IPS DF 6.9 (cell line): ENCODE measurements around the gene ELL.

Experiments used
- DNase-seq: peaks from one replicate; pipeline ENCODE4 v3.0.0-alpha.2; 2013; ENCODE audit warnings: low read depth, low spot score
- H3K27ac ChIP-seq: one replicate; pipeline ENCODE4 v1.5.1; 2013; ENCODE audit warnings: low read length, control low read depth
- H3K27me3 ChIP-seq: 2 replicates; pipeline ENCODE4 v1.6.1; 2013; ENCODE audit warnings: mild to moderate bottlenecking, low read length; ENCODE audit not compliant: control insufficient read depth, insufficient read depth
- H3K36me3 ChIP-seq: 2 replicates; pipeline ENCODE4 v1.6.1; 2013; ENCODE audit warnings: low read length; ENCODE audit not compliant: control insufficient read depth, insufficient read depth
- H3K4me1 ChIP-seq: 2 replicates; pipeline ENCODE4 v1.6.1; 2013; ENCODE audit warnings: low read length; ENCODE audit not compliant: control insufficient read depth, insufficient read depth
- H3K4me3 ChIP-seq: 2 replicates; pipeline ENCODE4 v1.5.1; 2013; ENCODE audit warnings: mild to moderate bottlenecking, low read length
- H3K9me3 ChIP-seq: 2 replicates; pipeline ENCODE4 v1.6.1; 2013; ENCODE audit warnings: low read length, inconsistent platforms; ENCODE audit not compliant: control insufficient read depth, insufficient read depth
- WGBS: extraction: QIAGEN DNeasy Blood & Tissue Kit; methylation state at CpG from one replicate; pipeline ENCODE4 v1.1.7; 2013; ENCODE audit warnings: mixed read lengths, missing lambda C conversion rate; ENCODE audit not compliant: insufficient read length, insufficient coverage; 5-methylcytosine and 5-hydroxymethylcytosine counted together

The ELL gene

DNA sequence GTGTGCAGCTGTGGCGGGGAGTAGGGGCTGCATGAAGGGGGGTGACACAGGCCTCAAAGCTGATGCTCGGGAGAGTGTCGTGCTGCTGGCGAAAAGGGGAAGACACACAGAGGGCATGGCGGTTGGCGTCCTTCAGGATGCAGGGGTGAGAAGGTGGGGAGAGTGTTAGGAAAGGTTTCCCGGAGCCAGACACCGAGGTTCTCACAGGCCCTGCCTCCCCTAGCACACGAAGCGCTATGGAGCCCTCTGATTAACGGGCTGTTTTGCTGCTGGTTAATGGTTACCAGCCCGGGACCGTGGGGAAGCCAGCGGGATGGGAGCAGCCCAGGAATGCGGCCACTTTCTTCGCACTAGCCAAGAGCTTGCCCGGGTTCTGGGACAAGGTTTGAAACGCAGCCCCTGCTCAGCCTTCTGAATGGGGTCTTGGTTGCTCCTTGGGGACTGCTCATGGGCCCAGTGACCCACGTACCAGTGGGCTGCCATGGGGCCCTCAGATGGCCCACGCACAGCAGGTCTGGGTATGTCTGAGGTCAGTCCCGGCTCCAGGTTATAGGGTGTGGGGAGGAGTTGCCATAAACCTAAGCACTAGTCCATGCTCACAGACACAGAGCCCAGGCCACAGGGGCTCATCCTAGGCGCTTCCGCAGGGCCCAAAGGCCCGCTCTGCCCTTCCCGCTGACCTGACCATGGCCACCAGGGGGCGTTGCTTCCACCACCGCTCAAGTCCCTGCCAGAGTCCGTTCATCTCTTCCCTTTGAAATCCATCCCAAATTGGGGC lies 52.6 kb downstream of the ELL start:
- WGBS: no CpG with 5 or more reads among the region's 28 CpGs
- Histone ChIP-seq H3K36me3 (no peaks in the 10 kb centered on the region), H3K27me3 (no peaks in the 10 kb centered on the region), H3K9me3 (no peaks in the 10 kb centered on the region), H3K4me3 (no peak overlapping the region), H3K27ac (no peak overlapping the region), H3K4me1 (peaks cover 3% of the 10 kb centered on the region)
- peak; percentile 63 for DNase-seq

DNA sequence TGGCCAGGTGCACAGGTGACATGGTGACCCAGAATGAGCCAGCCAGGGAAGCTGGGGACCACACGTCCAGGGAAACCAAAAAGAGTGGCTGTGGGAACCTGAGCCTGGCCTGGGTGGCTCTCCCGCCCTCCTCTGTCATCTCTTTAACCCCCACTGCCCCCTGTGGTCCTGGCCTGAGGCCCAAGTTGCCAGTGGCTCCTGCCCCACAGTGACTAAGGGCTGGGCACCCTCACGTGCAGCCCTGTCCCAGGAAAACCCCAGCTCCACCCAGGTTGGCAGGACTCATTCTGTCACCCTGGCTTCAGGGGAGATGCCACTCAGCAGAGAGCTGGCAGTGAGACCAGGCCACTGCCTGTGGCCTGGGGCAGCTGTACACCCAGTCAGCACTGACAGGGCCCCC lies 53.4 kb downstream of the ELL start:
- no peak overlapping the region for H3K4me3 ChIP-seq
- H3K27ac ChIP-seq: no peak overlapping the region
- no peak for DNase-seq
- H3K4me1 ChIP-seq: peaks cover 3% of the 10 kb centered on the region
- no peaks in the 10 kb centered on the region for H3K9me3 ChIP-seq
- no peaks in the 10 kb centered on the region for H3K36me3 ChIP-seq
- WGBS: no CpG with 5 or more reads among the region's 3 CpGs
- H3K27me3 ChIP-seq: no peaks in the 10 kb centered on the region

DNA sequence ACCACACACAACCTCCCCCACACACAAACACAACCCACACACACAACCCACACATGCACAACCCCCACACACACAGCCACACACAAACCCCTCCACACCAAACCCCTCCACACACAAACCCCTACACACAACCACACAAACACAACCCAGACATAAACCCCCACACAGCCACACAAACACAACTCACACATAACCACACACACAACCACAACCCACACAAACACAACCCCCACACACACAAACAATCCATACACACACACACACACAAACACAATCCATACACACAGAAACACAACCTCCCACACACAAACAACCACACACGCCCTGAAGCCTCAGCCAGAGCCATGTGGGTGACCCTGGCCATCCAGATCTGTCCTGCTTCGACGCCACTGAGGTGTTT lies 53.9 kb downstream of the ELL start:
- WGBS: 100% methylated on average over 1 of the region's 3 CpGs
- no peaks in the 10 kb centered on the region for H3K36me3 ChIP-seq
- peaks cover 3% of the 10 kb centered on the region for H3K4me1 ChIP-seq
- no peak overlapping the region for H3K27ac ChIP-seq
- no peaks in the 10 kb centered on the region for H3K9me3 ChIP-seq
- DNase-seq: no peak
- no peaks in the 10 kb centered on the region for H3K27me3 ChIP-seq
- H3K4me3 ChIP-seq: no peak overlapping the region

DNA sequence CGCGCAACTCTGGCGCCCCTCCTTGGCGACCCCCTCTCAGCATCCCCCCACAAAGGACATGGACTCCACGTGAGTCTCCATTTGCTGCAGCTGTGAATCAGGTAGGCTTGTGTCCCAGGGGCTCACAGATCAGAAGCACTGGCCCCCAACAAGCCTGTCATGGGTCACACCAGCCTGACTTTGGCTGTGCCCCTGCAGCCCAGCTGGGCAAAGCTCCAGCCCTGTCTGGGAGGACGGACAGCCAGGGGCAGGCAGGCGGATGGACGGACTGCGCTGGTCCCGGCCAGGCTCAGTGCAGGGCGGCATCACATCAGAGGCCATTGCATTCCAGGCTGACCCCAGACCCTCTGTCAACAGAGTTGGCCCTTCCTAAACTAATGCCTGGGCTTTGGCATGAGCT lies 55.5 kb downstream of the ELL start:
- Histone ChIP-seq H3K27ac (no peak overlapping the region), H3K4me1 (peaks cover 3% of the 10 kb centered on the region)
- no CpG with 5 or more reads among the region's 11 CpGs for WGBS

DNA sequence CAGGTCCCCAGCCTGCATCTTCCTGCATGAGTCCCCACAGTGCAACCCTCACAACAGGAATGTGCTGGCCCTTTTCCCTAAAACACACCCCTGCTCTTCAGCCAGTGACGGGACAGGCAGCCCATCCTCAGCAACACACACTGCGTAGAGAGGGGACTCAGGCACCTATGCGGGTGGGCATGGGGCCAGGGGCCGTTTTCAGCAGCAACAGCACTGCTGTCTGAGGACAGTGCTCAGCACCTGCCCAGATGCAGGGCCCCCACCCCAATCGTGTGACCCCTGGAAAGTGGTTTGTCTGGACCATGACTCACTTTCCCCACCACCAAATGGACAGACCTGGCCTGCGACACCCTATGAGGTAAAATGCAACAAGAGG lies 55.9 kb downstream of the ELL start:
- no CpG with 5 or more reads among the region's 6 CpGs for WGBS
- no peak overlapping the region for H3K4me3 ChIP-seq
- H3K27me3 ChIP-seq: no peaks in the 10 kb centered on the region
- peaks cover 3% of the 10 kb centered on the region for H3K4me1 ChIP-seq
- H3K9me3 ChIP-seq: no peaks in the 10 kb centered on the region
- DNase-seq: no peak
- H3K27ac ChIP-seq: no peak overlapping the region
- peaks cover 6% of the 10 kb centered on the region; the same call in 1 of the 2 replicates for H3K36me3 ChIP-seq

More for the DNA sequence above, 55.5 kb downstream of the ELL start:
- H3K27me3 ChIP-seq: no peaks in the 10 kb centered on the region
- H3K4me3 ChIP-seq: no peak overlapping the region
- peaks cover 2% of the 10 kb centered on the region; the same call in 1 of the 2 replicates for H3K36me3 ChIP-seq
- no peaks in the 10 kb centered on the region for H3K9me3 ChIP-seq
- DNase-seq: no peak

DNA sequence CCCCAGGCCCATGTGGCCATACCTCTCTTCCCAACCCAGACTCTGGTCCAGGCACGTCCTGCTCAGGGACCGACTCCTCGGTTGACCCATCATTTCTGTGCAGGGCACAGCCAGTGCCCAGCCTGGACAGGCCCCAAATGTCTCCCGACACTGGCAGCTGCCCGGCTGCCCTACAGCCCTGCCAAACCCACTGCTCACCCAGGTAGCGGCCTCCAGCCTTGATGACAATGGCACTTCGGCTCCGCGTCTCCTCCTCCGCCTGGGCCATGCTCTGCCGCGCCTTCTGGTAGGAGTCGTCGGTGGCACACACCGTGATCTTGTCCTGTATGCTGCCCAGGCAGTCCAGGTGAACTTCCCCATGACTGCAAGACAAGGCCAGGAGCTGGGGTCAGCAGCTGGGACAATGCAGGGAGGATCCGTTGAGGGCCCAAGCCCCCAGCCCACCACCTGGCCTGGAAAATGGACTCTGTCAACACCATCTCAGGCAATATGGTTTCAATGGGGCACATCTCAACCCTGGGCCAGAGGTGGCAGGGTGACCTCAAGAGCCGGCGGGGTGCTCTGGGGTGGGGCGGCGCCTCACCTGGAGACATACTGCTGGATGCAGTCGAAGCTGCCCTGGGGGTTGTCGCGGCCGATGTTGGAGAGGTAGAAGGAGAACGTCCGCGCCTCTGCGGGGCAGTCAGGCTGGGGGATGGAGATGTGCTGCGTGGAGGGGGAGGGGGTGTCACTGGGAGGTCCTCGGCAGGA lies 56.5 kb downstream of the ELL start:
- Histone ChIP-seq H3K9me3 (no peaks in the 10 kb centered on the region), H3K36me3 (peaks cover 10% of the 10 kb centered on the region), H3K4me1 (peaks cover 3% of the 10 kb centered on the region), H3K4me3 (no peak overlapping the region), H3K27ac (no peak overlapping the region), H3K27me3 (no peaks in the 10 kb centered on the region)
- DNase-seq: no peak
- WGBS: no CpG with 5 or more reads among the region's 30 CpGs

DNA sequence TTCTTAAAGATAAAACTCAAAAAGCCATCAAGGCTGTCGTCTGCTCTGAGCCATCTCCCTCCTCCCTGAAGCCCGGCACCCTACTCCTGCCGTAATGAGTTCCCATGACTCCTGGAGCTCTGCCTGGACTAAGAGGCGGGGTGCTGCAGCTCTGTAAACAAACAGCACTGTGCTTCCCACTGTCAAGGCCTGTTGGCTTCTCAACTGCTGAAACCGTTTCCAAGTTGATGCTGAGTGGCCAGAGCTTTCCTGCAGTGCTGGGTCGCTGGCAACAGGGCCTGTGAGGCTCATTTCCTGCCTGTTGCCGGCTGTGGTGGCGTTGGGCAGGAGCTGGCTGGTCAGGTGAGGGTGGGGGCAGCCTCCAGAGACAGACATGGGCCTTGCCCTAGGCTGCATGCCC lies 57.2 kb downstream of the ELL start:
- Histone ChIP-seq H3K27me3 (no peaks in the 10 kb centered on the region), H3K9me3 (no peaks in the 10 kb centered on the region), H3K36me3 (peaks cover 15% of the 10 kb centered on the region), H3K4me3 (no peak overlapping the region), H3K4me1 (no peaks in the 10 kb centered on the region; the same call in 1 of the 2 replicates), H3K27ac (no peak overlapping the region)
- no peak for DNase-seq
- no CpG with 5 or more reads among the region's 8 CpGs for WGBS

DNA sequence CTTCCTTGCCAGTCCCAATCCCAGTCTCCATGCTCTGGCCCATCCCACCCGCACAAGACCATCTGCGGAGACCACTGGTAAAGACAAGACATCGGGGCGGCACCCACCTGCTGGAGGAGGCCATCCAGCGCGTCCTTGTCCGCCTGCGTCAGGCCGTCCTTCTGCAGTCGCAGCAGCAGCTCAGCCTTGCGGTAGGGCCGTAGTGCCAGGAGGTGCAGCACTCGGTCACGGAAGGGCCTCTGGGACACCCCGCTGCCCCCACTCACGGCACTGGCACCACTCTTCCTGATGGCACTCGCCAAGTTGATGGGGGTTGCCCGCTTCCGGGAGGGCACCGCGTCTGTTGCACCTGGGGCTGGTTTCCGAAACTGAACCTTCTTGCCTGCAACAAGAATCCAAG lies 60.4 kb downstream of the ELL start:
- Histone ChIP-seq H3K27ac (no peak overlapping the region), H3K4me3 (no peak overlapping the region), H3K9me3 (no peaks in the 10 kb centered on the region), H3K27me3 (no peaks in the 10 kb centered on the region), H3K36me3 (peaks cover 17% of the 10 kb centered on the region), H3K4me1 (no peaks in the 10 kb centered on the region; the same call in 1 of the 2 replicates)
- no CpG with 5 or more reads among the region's 22 CpGs for WGBS
- DNase-seq: no peak

DNA sequence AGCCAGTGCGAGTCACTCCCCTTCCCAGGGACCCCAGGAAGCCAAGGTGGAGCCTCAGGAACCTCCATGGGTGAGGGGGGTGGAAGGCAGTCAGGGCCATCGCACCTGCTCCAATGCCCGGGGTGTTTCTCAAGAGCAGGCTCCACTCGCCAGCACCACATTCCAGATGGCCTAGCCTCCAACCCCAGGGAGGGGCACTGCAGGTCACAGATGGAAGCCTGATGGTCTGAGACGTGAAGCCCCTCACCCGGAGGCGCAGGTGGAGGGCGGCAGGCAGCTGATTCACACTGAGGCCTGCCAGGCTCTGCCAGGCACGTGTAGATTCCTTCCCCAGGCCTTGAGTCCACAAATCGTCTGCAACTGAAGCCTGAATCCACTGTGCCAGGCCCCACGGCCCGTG lies 61.0 kb downstream of the ELL start:
- Histone ChIP-seq H3K4me3 (no peak overlapping the region), H3K27me3 (no peaks in the 10 kb centered on the region), H3K27ac (no peak overlapping the region), H3K36me3 (peaks cover 17% of the 10 kb centered on the region), H3K4me1 (no peaks in the 10 kb centered on the region), H3K9me3 (no peaks in the 10 kb centered on the region)
- no CpG with 5 or more reads among the region's 12 CpGs for WGBS
- no peak for DNase-seq

DNA sequence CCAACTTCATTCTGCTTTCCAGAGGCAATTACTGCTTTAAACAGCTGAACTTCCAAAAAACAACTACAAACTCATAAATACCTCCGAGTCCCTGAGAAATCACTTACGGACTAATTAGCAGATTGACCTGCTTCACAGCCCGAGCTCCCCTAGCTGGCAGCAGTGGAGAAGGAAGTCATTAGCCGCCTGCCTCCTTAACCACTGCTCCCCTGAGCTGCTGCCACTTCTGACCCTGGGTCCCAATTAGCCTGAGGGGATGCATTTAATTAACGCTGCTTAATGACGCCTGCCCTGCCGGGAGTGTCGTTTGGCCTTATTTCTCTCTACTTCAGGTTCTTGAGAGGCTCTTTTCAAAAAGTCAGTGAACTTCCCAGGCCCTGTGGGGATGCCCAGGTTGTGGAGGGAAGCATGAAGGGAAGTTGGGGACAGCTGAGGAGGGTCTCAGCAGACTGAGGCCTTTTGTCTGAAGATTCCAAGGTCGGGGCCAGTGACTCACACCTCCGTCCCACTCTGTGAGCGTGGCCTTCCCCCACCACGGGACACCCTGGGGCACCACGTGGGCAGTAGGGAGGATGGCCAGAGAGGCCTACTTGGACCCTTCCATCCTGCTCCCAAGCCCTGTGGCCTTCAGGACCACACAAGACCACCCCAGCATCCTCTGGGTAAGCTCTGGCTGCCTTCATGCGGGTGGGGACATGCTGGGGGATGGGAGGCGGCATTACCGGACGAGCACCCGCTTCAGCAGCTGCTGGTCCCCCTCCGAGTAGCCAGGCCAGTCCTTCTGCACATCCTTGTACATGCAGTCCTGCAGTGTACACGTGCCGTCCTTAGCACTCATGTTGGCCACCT lies 64.2 kb downstream of the ELL start:
- no CpG with 5 or more reads among the region's 21 CpGs for WGBS
- Histone ChIP-seq H3K4me1 (no peaks in the 10 kb centered on the region), H3K36me3 (peaks cover 17% of the 10 kb centered on the region), H3K9me3 (no peaks in the 10 kb centered on the region), H3K4me3 (no peak overlapping the region), H3K27me3 (no peaks in the 10 kb centered on the region), H3K27ac (no peak overlapping the region)
- DNase-seq: no peak
